ENCODE measurements around the gene PGGHG. TPM values are rescaled to one million over a fixed set of nuclear protein-coding genes. Genes with fewer than 3 reads are reported as not detected.
A peak's percentile ranks its signal among the peaks of the same experiment; 100 is the strongest.
"Not testable (repeated sequence)": the region's sequence is repeated elsewhere in the genome, so short reads cannot be mapped to it uniquely, and the experiment has no call there.

The PGGHG gene
- total and polyA plus RNA-seq, 4 donors = 21.6 to 145 (median 87.9) TPM

- no peak for TF ChIP-seq CTCF (IDR thresholded peaks at IDR 0.05; ENCODE audit: control extremely low read depth, extremely low read depth)
- H3K9me3 ChIP-seq (ENCODE audit: control insufficient read depth in 4 of 4, insufficient read depth in 3 of 4, low read length in 3 of 4) = no peaks in the 10 kb centered on the region
- ATAC-seq (ENCODE audit: insufficient read depth, low FRiP score) = no peak
- H3K27ac ChIP-seq (ENCODE audit: low read depth in 1 of 2, low read length in 1 of 2) = peak overlapping the region; percentile 43 to 91
- H3K36me3 ChIP-seq (ENCODE audit: control insufficient read depth in 4 of 4, insufficient read depth in 4 of 4, low read length in 4 of 4) = no peaks in the 10 kb centered on the region
- peaks cover 0 to 20% (median 16%) of the 10 kb centered on the region in 3 donors for H3K27me3 ChIP-seq (ENCODE audit: control insufficient read depth in 3 of 3, insufficient read depth in 3 of 3, low read length in 2 of 3)
- WGBS, 2 donors = 50 to 62% methylated on average over 8 of the region's 8 CpGs
- no peak for DNase-seq
- H3K9ac ChIP-seq (ENCODE audit: insufficient read depth in 1 of 2, low read length in 2 of 2) = no peak overlapping the region
- no peak overlapping the region for H3K4me3 ChIP-seq
- peaks cover 0 to 56% (median 13%) of the 10 kb centered on the region in 5 donors for H3K4me1 ChIP-seq (ENCODE audit: control insufficient read depth in 5 of 5, insufficient read depth in 5 of 5, low read length in 5 of 5)
Observed at GRCh38 chr11:313304-313786, 24.4 kb downstream of the PGGHG start.

GRCh38 chr11:313787-314553 is 25.0 kb downstream of the PGGHG start, which contains the start of gene IFITM1:
Gene IFITM1 (plus strand): TSS chr11:314040. CDS start chr11:314171, 131 bp downstream.
- Histone ChIP-seq H3K4me1 (ENCODE audit: control insufficient read depth in 5 of 5, insufficient read depth in 5 of 5, low read length in 5 of 5) (peaks cover 0 to 55% (median 12%) of the 10 kb centered on the region in 5 donors), H3K9me3 (ENCODE audit: control insufficient read depth in 4 of 4, insufficient read depth in 3 of 4, low read length in 3 of 4) (no peaks in the 10 kb centered on the region), H3K9ac (ENCODE audit: insufficient read depth in 1 of 2, low read length in 2 of 2) (peak within 1 kb of the TSS in 1 of 2 donors; percentile 33), H3K27me3 (ENCODE audit: control insufficient read depth in 3 of 3, insufficient read depth in 3 of 3, low read length in 2 of 3) (peaks cover 0 to 20% (median 16%) of the 10 kb centered on the region in 3 donors), H3K36me3 (ENCODE audit: control insufficient read depth in 4 of 4, insufficient read depth in 4 of 4, low read length in 4 of 4) (no peaks in the 10 kb centered on the region), H3K27ac (ENCODE audit: low read depth in 1 of 2, low read length in 1 of 2) (peak within 1 kb of the TSS; percentile 79 to 91), H3K4me3 (peak within 1 kb of the TSS; percentile 53)
- no peak for TF ChIP-seq CTCF (IDR thresholded peaks at IDR 0.05; ENCODE audit: control extremely low read depth, extremely low read depth)
- ATAC-seq (ENCODE audit: insufficient read depth, low FRiP score) = no peak
- DNase-seq = peak in 2 of 3 donors; percentile 90 to 91
- 3 to 9% methylated on average over 18 of the region's 18 CpGs for WGBS, 2 donors

- Histone ChIP-seq H3K27me3 (ENCODE audit: control insufficient read depth in 3 of 3, insufficient read depth in 3 of 3, low read length in 2 of 3) (peaks cover 0 to 20% (median 16%) of the 10 kb centered on the region in 3 donors), H3K4me1 (ENCODE audit: control insufficient read depth in 5 of 5, insufficient read depth in 5 of 5, low read length in 5 of 5) (peaks cover 0 to 51% (median 13%) of the 10 kb centered on the region in 5 donors), H3K9ac (ENCODE audit: insufficient read depth in 1 of 2, low read length in 2 of 2) (peak overlapping the region in 1 of 2 donors; percentile 33), H3K27ac (ENCODE audit: low read depth in 1 of 2, low read length in 1 of 2) (peak overlapping the region; percentile 43 to 91), H3K4me3 (peak overlapping the region; percentile 53)
- DNase-seq; H3K36me3 ChIP-seq (ENCODE audit: control insufficient read depth in 4 of 4, insufficient read depth in 4 of 4, low read length in 4 of 4); ATAC-seq (ENCODE audit: insufficient read depth, low FRiP score); H3K9me3 ChIP-seq (ENCODE audit: control insufficient read depth in 4 of 4, insufficient read depth in 3 of 4, low read length in 3 of 4): not testable (repeated sequence)
- WGBS, 2 donors = 5 to 43% methylated on average over 2 to 6 of the region's 6 CpGs
Observed at GRCh38 chr11:314554-314875, 25.6 kb downstream of the PGGHG start.

GRCh38 chr11:315051-315481 is 26.1 kb downstream of the PGGHG start:
- 69 to 73% methylated on average over 9 of the region's 9 CpGs for WGBS, 2 donors
- no peak for TF ChIP-seq CTCF (IDR thresholded peaks at IDR 0.05; ENCODE audit: control extremely low read depth, extremely low read depth)
- H3K36me3 ChIP-seq (ENCODE audit: control insufficient read depth in 4 of 4, insufficient read depth in 4 of 4, low read length in 4 of 4) = no peaks in the 10 kb centered on the region
- H3K4me3 ChIP-seq = peak overlapping the region; percentile 27
- peaks cover 0 to 20% (median 16%) of the 10 kb centered on the region in 3 donors for H3K27me3 ChIP-seq (ENCODE audit: control insufficient read depth in 3 of 3, insufficient read depth in 3 of 3, low read length in 2 of 3)
- H3K9ac ChIP-seq (ENCODE audit: insufficient read depth in 1 of 2, low read length in 2 of 2) = no peak overlapping the region
- H3K4me1 ChIP-seq (ENCODE audit: control insufficient read depth in 5 of 5, insufficient read depth in 5 of 5, low read length in 5 of 5) = peaks cover 0 to 47% (median 15%) of the 10 kb centered on the region in 5 donors
- H3K27ac ChIP-seq (ENCODE audit: low read depth in 1 of 2, low read length in 1 of 2) = peak overlapping the region; percentile 11 to 79
- DNase-seq = no peak
- H3K9me3 ChIP-seq (ENCODE audit: control insufficient read depth in 4 of 4, insufficient read depth in 3 of 4, low read length in 3 of 4) = no peaks in the 10 kb centered on the region
- no peak for ATAC-seq (ENCODE audit: insufficient read depth, low FRiP score)

Measured in lung (tissue), 12 donors.